ENCODE data around the gene ZBTB17. TPM values are rescaled to one million over a fixed set of nuclear protein-coding genes. Genes with fewer than 3 reads are reported as not detected.

The ZBTB17 gene
- total RNA-seq, 1 experiment from 2014 or later: 32.0 TPM

- Mint-ChIP-seq H3K36me3 (peaks cover 24% of the 10 kb centered on the region), H3K27me3 (ENCODE audit: low read depth) (no peaks in the 10 kb centered on the region), H3K4me1 (no peaks in the 10 kb centered on the region; the same call in none of the 2 replicates), H3K27ac (no peak overlapping the region), H3K9me3 (no peaks in the 10 kb centered on the region), H3K4me3 (no peak overlapping the region)
- TF ChIP-seq, protein P1, sequence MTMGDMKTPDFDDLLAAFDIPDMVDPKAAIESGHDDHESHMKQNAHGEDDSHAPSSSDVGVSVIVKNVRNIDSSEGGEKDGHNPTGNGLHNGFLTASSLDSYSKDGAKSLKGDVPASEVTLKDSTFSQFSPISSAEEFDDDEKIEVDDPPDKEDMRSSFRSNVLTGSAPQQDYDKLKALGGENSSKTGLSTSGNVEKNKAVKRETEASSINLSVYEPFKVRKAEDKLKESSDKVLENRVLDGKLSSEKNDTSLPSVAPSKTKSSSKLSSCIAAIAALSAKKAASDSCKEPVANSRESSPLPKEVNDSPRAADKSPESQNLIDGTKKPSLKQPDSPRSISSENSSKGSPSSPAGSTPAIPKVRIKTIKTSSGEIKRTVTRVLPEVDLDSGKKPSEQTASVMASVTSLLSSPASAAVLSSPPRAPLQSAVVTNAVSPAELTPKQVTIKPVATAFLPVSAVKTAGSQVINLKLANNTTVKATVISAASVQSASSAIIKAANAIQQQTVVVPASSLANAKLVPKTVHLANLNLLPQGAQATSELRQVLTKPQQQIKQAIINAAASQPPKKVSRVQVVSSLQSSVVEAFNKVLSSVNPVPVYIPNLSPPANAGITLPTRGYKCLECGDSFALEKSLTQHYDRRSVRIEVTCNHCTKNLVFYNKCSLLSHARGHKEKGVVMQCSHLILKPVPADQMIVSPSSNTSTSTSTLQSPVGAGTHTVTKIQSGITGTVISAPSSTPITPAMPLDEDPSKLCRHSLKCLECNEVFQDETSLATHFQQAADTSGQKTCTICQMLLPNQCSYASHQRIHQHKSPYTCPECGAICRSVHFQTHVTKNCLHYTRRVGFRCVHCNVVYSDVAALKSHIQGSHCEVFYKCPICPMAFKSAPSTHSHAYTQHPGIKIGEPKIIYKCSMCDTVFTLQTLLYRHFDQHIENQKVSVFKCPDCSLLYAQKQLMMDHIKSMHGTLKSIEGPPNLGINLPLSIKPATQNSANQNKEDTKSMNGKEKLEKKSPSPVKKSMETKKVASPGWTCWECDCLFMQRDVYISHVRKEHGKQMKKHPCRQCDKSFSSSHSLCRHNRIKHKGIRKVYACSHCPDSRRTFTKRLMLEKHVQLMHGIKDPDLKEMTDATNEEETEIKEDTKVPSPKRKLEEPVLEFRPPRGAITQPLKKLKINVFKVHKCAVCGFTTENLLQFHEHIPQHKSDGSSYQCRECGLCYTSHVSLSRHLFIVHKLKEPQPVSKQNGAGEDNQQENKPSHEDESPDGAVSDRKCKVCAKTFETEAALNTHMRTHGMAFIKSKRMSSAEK (CRISPR knock-in tag; IDR thresholded peaks at IDR 0.05; ENCODE audit: borderline replicate concordance): no peak
- TF ChIP-seq RORB (CRISPR knock-in tag; IDR thresholded peaks at IDR 0.05): no peak
- no peak for TF ChIP-seq FOXJ3 (CRISPR knock-in tag; IDR thresholded peaks at IDR 0.05; ENCODE audit: borderline replicate concordance)
- no peak for TF ChIP-seq JAZF1 (CRISPR knock-in tag; IDR thresholded peaks at IDR 0.05)
- TF ChIP-seq IRF1 (CRISPR knock-in tag; IDR thresholded peaks at IDR 0.05): no peak
- no peak for TF ChIP-seq MXD4 (CRISPR knock-in tag; IDR thresholded peaks at IDR 0.05; ENCODE audit: borderline replicate concordance)
- ATAC-seq (no peak), DNase-seq (ENCODE audit: low spot score) (no peak)
- ChIA-PET POLR2A (no interaction called here), CTCF (interaction anchor here (1.6 kb wide), 1 partner anchor 127 kb away, joined by 4 read pairs; no protein-coding TSS in a partner anchor)
Observed at GRCh38 chr1:15942661-15943327, 33.1 kb downstream of the ZBTB17 start.

GRCh38 chr1:15941899-15942660 lies 33.8 kb downstream of the ZBTB17 start:
- no peak for DNase-seq (ENCODE audit: low spot score)
- ChIA-PET POLR2A (no interaction called here), CTCF (interaction anchor here (1.0 to 2.3 kb wide), 3 partner anchors 10 to 150 kb away, joined by 3 to 9 read pairs (median 4); no protein-coding TSS in a partner anchor)
- H3K27ac Mint-ChIP-seq: no peak overlapping the region
- peaks cover 6% of the 10 kb centered on the region for H3K4me1 Mint-ChIP-seq
- no peaks in the 10 kb centered on the region for H3K9me3 Mint-ChIP-seq
- H3K4me3 Mint-ChIP-seq: no peak overlapping the region
- ATAC-seq: no peak
- no peaks in the 10 kb centered on the region for H3K27me3 Mint-ChIP-seq (ENCODE audit: low read depth)
- peaks cover 26% of the 10 kb centered on the region for H3K36me3 Mint-ChIP-seq
- TF ChIP-seq KAT7 (CRISPR knock-in tag; IDR thresholded peaks at IDR 0.05; ENCODE audit: borderline replicate concordance): no peak
- no peak for TF ChIP-seq ZNF317 (CRISPR knock-in tag; IDR thresholded peaks at IDR 0.05; ENCODE audit: borderline replicate concordance, low read depth)
- TF ChIP-seq, protein P2, sequence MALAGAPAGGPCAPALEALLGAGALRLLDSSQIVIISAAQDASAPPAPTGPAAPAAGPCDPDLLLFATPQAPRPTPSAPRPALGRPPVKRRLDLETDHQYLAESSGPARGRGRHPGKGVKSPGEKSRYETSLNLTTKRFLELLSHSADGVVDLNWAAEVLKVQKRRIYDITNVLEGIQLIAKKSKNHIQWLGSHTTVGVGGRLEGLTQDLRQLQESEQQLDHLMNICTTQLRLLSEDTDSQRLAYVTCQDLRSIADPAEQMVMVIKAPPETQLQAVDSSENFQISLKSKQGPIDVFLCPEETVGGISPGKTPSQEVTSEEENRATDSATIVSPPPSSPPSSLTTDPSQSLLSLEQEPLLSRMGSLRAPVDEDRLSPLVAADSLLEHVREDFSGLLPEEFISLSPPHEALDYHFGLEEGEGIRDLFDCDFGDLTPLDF (CRISPR knock-in tag; IDR thresholded peaks at IDR 0.05): no peak
- TF ChIP-seq NFE2L1 (CRISPR knock-in tag; IDR thresholded peaks at IDR 0.05): no peak
- no peak for TF ChIP-seq ZNF232 (CRISPR knock-in tag; IDR thresholded peaks at IDR 0.05)
- TF ChIP-seq, protein P3, sequence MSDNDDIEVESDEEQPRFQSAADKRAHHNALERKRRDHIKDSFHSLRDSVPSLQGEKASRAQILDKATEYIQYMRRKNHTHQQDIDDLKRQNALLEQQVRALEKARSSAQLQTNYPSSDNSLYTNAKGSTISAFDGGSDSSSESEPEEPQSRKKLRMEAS (CRISPR knock-in tag; IDR thresholded peaks at IDR 0.05): no peak
- TF ChIP-seq NFYB (CRISPR knock-in tag; conservative IDR thresholded peaks at IDR 0.05; ENCODE audit: low read depth): no peak
- TF ChIP-seq, protein P4, sequence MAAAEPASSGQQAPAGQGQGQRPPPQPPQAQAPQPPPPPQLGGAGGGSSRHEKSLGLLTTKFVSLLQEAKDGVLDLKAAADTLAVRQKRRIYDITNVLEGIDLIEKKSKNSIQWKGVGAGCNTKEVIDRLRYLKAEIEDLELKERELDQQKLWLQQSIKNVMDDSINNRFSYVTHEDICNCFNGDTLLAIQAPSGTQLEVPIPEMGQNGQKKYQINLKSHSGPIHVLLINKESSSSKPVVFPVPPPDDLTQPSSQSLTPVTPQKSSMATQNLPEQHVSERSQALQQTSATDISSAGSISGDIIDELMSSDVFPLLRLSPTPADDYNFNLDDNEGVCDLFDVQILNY (CRISPR knock-in tag; IDR thresholded peaks at IDR 0.05): no peak
- TF ChIP-seq ZNF138 (CRISPR knock-in tag; conservative IDR thresholded peaks at IDR 0.05): no peak
- TF ChIP-seq SMAD3 (CRISPR knock-in tag; IDR thresholded peaks at IDR 0.05; ENCODE audit: borderline replicate concordance): no peak
- TF ChIP-seq TP53 (CRISPR knock-in tag; IDR thresholded peaks at IDR 0.05): no peak
- TF ChIP-seq, protein P1 (CRISPR knock-in tag; IDR thresholded peaks at IDR 0.05; ENCODE audit: borderline replicate concordance): no peak
- TF ChIP-seq, protein P5, sequence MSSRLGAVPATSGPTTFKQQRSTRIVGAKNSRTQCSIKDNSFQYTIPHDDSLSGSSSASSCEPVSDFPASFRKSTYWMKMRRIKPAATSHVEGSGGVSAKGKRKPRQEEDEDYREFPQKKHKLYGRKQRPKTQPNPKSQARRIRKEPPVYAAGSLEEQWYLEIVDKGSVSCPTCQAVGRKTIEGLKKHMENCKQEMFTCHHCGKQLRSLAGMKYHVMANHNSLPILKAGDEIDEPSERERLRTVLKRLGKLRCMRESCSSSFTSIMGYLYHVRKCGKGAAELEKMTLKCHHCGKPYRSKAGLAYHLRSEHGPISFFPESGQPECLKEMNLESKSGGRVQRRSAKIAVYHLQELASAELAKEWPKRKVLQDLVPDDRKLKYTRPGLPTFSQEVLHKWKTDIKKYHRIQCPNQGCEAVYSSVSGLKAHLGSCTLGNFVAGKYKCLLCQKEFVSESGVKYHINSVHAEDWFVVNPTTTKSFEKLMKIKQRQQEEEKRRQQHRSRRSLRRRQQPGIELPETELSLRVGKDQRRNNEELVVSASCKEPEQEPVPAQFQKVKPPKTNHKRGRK (CRISPR knock-in tag; IDR thresholded peaks at IDR 0.05; ENCODE audit: borderline replicate concordance): no peak
- no peak for TF ChIP-seq ELF4 (CRISPR knock-in tag; IDR thresholded peaks at IDR 0.05; ENCODE audit: low read depth)

Measured in WTC11 (cell line).